ENCODE results near the gene B4GALNT4. TPM values are rescaled to one million over a fixed set of nuclear protein-coding genes. Genes with fewer than 3 reads are reported as not detected.
A peak's percentile ranks its signal among the peaks of the same experiment; 100 is the strongest.
"Not testable (repeated sequence)": the region's sequence is repeated elsewhere in the genome, so short reads cannot be mapped to it uniquely, and the experiment has no call there.

The B4GALNT4 gene
- total RNA-seq, 3 donors from 2014 or later (not counting 1 experiment from before 2014, with no cell fraction given) = 0.66 to 1.5 (median 1.5) TPM

- H3K9me3 ChIP-seq (ENCODE audit: control insufficient read depth, insufficient read depth, low read length) = no peaks in the 10 kb centered on the region
- Mint-ChIP-seq H3K9me3 (no peaks in the 10 kb centered on the region), H3K4me1 (peaks cover 0 to 14% of the 10 kb centered on the region in 2 donors), H3K36me3 (no peaks in the 10 kb centered on the region), H3K27ac (no peak overlapping the region), H3K4me3 (peak overlapping the region; percentile 31), H3K27me3 (ENCODE audit: low read depth in 2 of 2) (no peaks in the 10 kb centered on the region)
- H3K4me1 ChIP-seq (ENCODE audit: control insufficient read depth, insufficient read depth, low read length) = peaks cover 19% of the 10 kb centered on the region
- WGBS (ENCODE audit: insufficient coverage) = 70% methylated on average over 21 of the region's 21 CpGs
- ATAC-seq (no peak), DNase-seq (no peak)
- H3K36me3 ChIP-seq (ENCODE audit: control insufficient read depth, insufficient read depth, low read length) = no peaks in the 10 kb centered on the region
- intact Hi-C loops (cut with micrococcal nuclease) = no loop called here
- no peak for TF ChIP-seq CTCF (IDR thresholded peaks at IDR 0.05)
- H3K27me3 ChIP-seq (ENCODE audit: control insufficient read depth, insufficient read depth, low read length) = no peaks in the 10 kb centered on the region
- H3K27ac ChIP-seq (ENCODE audit: low read length) = no peak overlapping the region
- no peak overlapping the region for H3K4me3 ChIP-seq (ENCODE audit: low read length)
Observed at GRCh38 chr11:399731-400211, 30.5 kb downstream of the B4GALNT4 start.

GRCh38 chr11:400241-400689 is 31.0 kb downstream of the B4GALNT4 start:
- Mint-ChIP-seq H3K4me1 (peaks cover 0 to 18% of the 10 kb centered on the region in 2 donors), H3K27me3 (ENCODE audit: low read depth in 2 of 2) (no peaks in the 10 kb centered on the region), H3K27ac (no peak overlapping the region), H3K4me3 (no peak overlapping the region), H3K9me3 (no peaks in the 10 kb centered on the region), H3K36me3 (no peaks in the 10 kb centered on the region)
- H3K27ac ChIP-seq (ENCODE audit: low read length) = no peak overlapping the region
- WGBS (ENCODE audit: insufficient coverage) = 62% methylated on average over 50 of the region's 50 CpGs
- peaks cover 19% of the 10 kb centered on the region for H3K4me1 ChIP-seq (ENCODE audit: control insufficient read depth, insufficient read depth, low read length)
- H3K36me3 ChIP-seq (ENCODE audit: control insufficient read depth, insufficient read depth, low read length) = peaks cover 2% of the 10 kb centered on the region
- no peak for TF ChIP-seq CTCF (IDR thresholded peaks at IDR 0.05)
- no peaks in the 10 kb centered on the region for H3K9me3 ChIP-seq (ENCODE audit: control insufficient read depth, insufficient read depth, low read length)
- ATAC-seq = no peak
- H3K27me3 ChIP-seq (ENCODE audit: control insufficient read depth, insufficient read depth, low read length) = no peaks in the 10 kb centered on the region
- intact Hi-C loops (cut with micrococcal nuclease) = no loop called here
- no peak overlapping the region for H3K4me3 ChIP-seq (ENCODE audit: low read length)
- DNase-seq = no peak

- H3K27me3 ChIP-seq (ENCODE audit: control insufficient read depth, insufficient read depth, low read length); ATAC-seq; H3K4me3 Mint-ChIP-seq; H3K27ac ChIP-seq (ENCODE audit: low read length); H3K9me3 Mint-ChIP-seq; H3K27ac Mint-ChIP-seq; H3K4me3 ChIP-seq (ENCODE audit: low read length); intact Hi-C loops (cut with micrococcal nuclease); DNase-seq; H3K27me3 Mint-ChIP-seq (ENCODE audit: low read depth in 2 of 2); H3K36me3 Mint-ChIP-seq; H3K9me3 ChIP-seq (ENCODE audit: control insufficient read depth, insufficient read depth, low read length): not testable (repeated sequence)
- H3K4me1 ChIP-seq (ENCODE audit: control insufficient read depth, insufficient read depth, low read length) = peaks cover 23% of the 10 kb centered on the region
- WGBS (ENCODE audit: insufficient coverage) = 74% methylated on average over 6 of the region's 52 CpGs
- H3K4me1 Mint-ChIP-seq = peaks cover 0 to 18% of the 10 kb centered on the region in 2 donors
- peaks cover 11% of the 10 kb centered on the region for H3K36me3 ChIP-seq (ENCODE audit: control insufficient read depth, insufficient read depth, low read length)
Observed at GRCh38 chr11:401196-401595, 31.9 kb downstream of the B4GALNT4 start.

- H3K9me3 Mint-ChIP-seq = no peaks in the 10 kb centered on the region
- peaks cover 11% of the 10 kb centered on the region for H3K36me3 ChIP-seq (ENCODE audit: control insufficient read depth, insufficient read depth, low read length)
- DNase-seq (no peak), ATAC-seq (no peak)
- H3K4me1 Mint-ChIP-seq = peaks cover 0 to 13% of the 10 kb centered on the region in 2 donors
- H3K4me1 ChIP-seq (ENCODE audit: control insufficient read depth, insufficient read depth, low read length) = peaks cover 23% of the 10 kb centered on the region
- intact Hi-C loops (cut with micrococcal nuclease) = no loop called here
- peak overlapping the region; percentile 13 for H3K4me3 Mint-ChIP-seq
- no peak for TF ChIP-seq CTCF (IDR thresholded peaks at IDR 0.05)
- H3K27ac ChIP-seq (ENCODE audit: low read length) = no peak overlapping the region
- H3K4me3 ChIP-seq (ENCODE audit: low read length) = no peak overlapping the region
- peak overlapping the region in 1 of 2 donors; percentile 16 for H3K27ac Mint-ChIP-seq
- no peaks in the 10 kb centered on the region for H3K27me3 ChIP-seq (ENCODE audit: control insufficient read depth, insufficient read depth, low read length)
- H3K36me3 Mint-ChIP-seq = no peaks in the 10 kb centered on the region
- no peaks in the 10 kb centered on the region for H3K27me3 Mint-ChIP-seq (ENCODE audit: low read depth in 2 of 2)
- H3K9me3 ChIP-seq (ENCODE audit: control insufficient read depth, insufficient read depth, low read length) = no peaks in the 10 kb centered on the region
- 83% methylated on average over 55 of the region's 55 CpGs for WGBS (ENCODE audit: insufficient coverage)
Observed at GRCh38 chr11:403021-403760, 33.9 kb downstream of the B4GALNT4 start.
